HepG2 (cell line): ENCODE data around the gene STIM1. TPM values are rescaled to one million over a fixed set of nuclear protein-coding genes. Genes with fewer than 3 reads are reported as not detected.

Experiments
- HDAC2 ChIP-seq: sonication (generic); formaldehyde crosslinking; IDR thresholded peaks from 2 replicates; pipeline ENCODE4 v1.4.0; 2020; ENCODE audit warnings: missing genetic modification reagents
- MAFF ChIP-seq: IDR thresholded peaks from 2 replicates; pipeline ENCODE4 v1.6.1; 2011; ENCODE audit warnings: low read depth, low read length, improper control_type of control experiment
- NCOA1 ChIP-seq: sonication (generic); formaldehyde crosslinking; IDR thresholded peaks from 2 replicates; pipeline ENCODE4 v1.9.0; 2021; ENCODE audit warnings: missing genetic modification reagents
- TCF12 ChIP-seq, 2 experiments: fragments of 450-650 bp in 1 of 2; sonication (generic) in 1 of 2; formaldehyde crosslinking in 1 of 2; IDR thresholded peaks; 2 replicates each; pipeline versions ENCODE4 v1.6.1 to v1.8.0; 2017 to 2022; ENCODE audit warnings: antibody characterized with exemption in 1 of 2, mild to moderate bottlenecking in 1 of 2, missing genetic modification reagents in 1 of 2, moderate library complexity in 1 of 2
- U2AF1 ChIP-seq: fragments of 200-400 bp; formaldehyde crosslinking; optimal IDR thresholded peaks from 2 replicates; pipeline ENCODE3; 2017; ENCODE audit warnings: mild to moderate bottlenecking, low read depth, low read length
- YEATS4 ChIP-seq: sonication (generic); formaldehyde crosslinking; IDR thresholded peaks from 2 replicates; pipeline ENCODE4 v1.4.0; 2020; ENCODE audit warnings: missing genetic modification reagents, borderline replicate concordance
- ZNF616 ChIP-seq: sonication (generic); formaldehyde crosslinking; IDR thresholded peaks from 2 replicates; pipeline ENCODE4 v1.5.0; 2020; ENCODE audit warnings: low read depth, mild to moderate bottlenecking, missing genetic modification reagents
- ZNF816 ChIP-seq: sonication (generic); formaldehyde crosslinking; IDR thresholded peaks from 2 replicates; pipeline ENCODE4 v1.8.0; 2022; ENCODE audit warnings: missing genetic modification reagents, mild to moderate bottlenecking, borderline replicate concordance
- polyA plus RNA-seq, 8 experiments: library from polyadenylated mRNA; depleted of rRNA in 3 of 8; stranded (reverse) in 7 of 8; unstranded in 1 of 8; fragments of >200 nt; fragmentation: Illumina TruSeq in 4 of 8; extraction: Trizol in 4 of 8; gene quantifications; 2 replicates each; pipeline versions ENCODE4 v1.2.1 to v1.2.3, GENCODE V29; 2011 to 2016; ENCODE audit warnings: low read depth in 4 of 8, missing spikeins in 1 of 8, mixed read lengths in 1 of 8; ENCODE audit not compliant: insufficient read depth in 1 of 8
- total RNA-seq, 5 experiments: library from RNA; depleted of rRNA; stranded (reverse); fragments of >200 nt; fragmentation: Illumina TruSeq; extraction: Trizol; gene quantifications; 2 replicates each; pipeline ENCODE4 v1.2.3, GENCODE V29; 2016; ENCODE audit warnings: low read depth in 1 of 5
- TF ChIP-seq, protein P1 (sequence below): sonication (generic); formaldehyde crosslinking; IDR thresholded peaks from 2 replicates; pipeline ENCODE4 v1.4.0; 2020; ENCODE audit warnings: mild to moderate bottlenecking, missing genetic modification reagents
- TF ChIP-seq, protein P2 (sequence below): sonication (generic); formaldehyde crosslinking; IDR thresholded peaks from 2 replicates; pipeline ENCODE4 v1.5.0; 2020; ENCODE audit warnings: missing genetic modification reagents
- TF ChIP-seq, protein P3 (sequence below): IDR thresholded peaks from 2 replicates; pipeline ENCODE4 v1.6.1; 2018; ENCODE audit warnings: missing genetic modification reagents
- TF ChIP-seq, protein P4 (sequence below): sonication (generic); formaldehyde crosslinking; IDR thresholded peaks from 2 replicates; pipeline ENCODE4 v1.5.1; 2020; ENCODE audit warnings: missing genetic modification reagents, mild to moderate bottlenecking, borderline replicate concordance

The STIM1 gene
- total and polyA plus RNA-seq, 2 of the 13 experiments (the other 11 are each of a cell fraction or from before 2014, with no cell fraction given), result 19.2 to 28.5 TPM

DNA sequence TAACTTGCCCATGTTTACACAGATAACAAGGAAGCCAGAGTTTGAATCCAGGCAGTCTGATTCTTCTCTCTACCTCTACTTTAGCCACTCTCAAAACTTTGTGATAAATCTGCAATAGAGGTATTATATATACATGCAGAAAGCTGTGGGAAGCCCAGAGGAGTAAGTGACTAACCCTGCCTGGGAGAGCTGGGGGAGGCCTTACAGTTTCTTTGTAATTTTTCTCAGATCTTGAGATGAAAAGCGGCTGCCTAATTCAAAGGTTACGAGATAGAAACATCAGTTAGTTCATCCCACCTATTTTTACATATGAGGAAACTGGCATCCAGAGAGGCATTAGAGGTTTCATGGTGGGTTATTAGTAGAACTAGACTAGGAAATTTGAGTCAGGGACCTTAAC lies 4.9 kb downstream of the STIM1 start (continued):
- TF ChIP-seq, protein P1, sequence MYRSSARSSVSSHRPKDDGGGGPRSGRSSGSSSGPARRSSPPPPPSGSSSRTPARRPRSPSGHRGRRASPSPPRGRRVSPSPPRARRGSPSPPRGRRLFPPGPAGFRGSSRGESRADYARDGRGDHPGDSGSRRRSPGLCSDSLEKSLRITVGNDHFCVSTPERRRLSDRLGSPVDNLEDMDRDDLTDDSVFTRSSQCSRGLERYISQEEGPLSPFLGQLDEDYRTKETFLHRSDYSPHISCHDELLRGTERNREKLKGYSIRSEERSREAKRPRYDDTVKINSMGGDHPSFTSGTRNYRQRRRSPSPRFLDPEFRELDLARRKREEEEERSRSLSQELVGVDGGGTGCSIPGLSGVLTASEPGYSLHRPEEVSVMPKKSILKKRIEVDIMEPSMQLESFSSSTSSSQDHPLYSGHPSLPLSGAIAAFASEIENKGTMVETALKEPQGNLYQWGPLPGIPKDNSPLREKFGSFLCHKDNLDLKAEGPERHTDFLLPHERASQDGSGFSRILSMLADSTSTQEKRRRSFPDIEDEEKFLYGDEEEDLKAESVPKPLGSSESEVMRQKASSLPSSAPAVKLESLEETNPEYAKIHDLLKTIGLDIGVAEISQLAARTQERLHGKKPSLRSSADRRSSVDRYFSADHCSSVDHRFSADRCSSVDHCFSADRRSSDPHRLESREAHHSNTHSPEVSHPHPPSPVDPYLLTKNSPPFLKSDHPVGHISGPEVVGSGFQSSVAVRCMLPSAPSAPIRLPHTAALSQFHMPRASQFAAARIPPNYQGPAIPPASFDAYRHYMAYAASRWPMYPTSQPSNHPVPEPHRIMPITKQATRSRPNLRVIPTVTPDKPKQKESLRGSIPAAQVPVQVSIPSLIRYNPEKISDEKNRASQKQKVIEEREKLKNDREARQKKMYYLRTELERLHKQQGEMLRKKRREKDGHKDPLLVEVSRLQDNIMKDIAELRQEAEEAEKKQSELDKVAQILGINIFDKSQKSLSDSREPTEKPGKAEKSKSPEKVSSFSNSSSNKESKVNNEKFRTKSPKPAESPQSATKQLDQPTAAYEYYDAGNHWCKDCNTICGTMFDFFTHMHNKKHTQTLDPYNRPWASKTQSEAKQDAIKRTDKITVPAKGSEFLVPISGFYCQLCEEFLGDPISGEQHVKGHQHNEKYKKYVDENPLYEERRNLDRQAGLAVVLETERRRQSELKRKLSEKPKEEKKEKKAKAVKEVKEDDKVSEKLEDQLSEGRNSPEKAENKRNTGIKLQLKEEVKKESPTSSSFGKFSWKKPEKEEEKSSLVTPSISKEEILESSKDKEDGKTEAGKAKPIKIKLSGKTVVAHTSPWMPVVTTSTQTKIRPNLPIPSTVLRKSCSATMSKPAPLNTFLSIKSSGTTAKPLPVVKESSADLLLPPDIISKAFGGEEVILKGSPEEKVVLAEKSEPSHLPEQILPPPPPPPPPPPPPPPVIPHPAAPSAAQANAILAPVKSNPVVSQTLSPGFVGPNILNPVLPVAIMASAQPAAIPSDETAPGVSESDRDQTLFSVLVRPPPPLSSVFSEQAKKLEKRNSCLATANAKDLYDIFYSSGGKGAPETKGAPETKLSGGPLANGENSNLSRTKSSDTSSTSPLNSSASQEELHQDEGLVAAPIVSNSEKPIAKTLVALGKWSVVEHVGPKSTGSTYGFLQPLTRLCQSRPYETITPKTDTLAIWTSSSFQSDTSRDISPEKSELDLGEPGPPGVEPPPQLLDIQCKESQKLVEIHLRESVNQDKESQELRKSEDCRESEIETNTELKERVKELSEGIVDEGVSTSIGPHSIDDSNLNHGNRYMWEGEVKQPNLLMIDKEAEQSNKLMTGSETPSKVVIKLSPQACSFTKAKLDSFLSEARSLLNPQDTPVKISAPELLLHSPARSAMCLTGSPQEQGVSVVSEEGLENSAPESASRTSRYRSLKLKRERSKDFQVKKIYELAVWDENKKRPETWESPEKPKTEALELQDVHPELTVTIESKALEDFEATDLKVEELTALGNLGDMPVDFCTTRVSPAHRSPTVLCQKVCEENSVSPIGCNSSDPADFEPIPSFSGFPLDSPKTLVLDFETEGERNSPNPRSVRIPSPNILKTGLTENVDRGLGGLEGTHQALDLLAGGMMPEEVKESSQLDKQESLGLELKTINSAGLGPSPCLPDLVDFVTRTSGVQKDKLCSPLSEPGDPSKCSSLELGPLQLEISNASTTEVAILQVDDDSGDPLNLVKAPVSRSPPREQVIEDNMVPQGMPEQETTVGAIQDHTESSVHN (CRISPR knock-in tag), result no peak
- TF ChIP-seq, protein P2, sequence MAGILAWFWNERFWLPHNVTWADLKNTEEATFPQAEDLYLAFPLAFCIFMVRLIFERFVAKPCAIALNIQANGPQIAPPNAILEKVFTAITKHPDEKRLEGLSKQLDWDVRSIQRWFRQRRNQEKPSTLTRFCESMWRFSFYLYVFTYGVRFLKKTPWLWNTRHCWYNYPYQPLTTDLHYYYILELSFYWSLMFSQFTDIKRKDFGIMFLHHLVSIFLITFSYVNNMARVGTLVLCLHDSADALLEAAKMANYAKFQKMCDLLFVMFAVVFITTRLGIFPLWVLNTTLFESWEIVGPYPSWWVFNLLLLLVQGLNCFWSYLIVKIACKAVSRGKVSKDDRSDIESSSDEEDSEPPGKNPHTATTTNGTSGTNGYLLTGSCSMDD (CRISPR knock-in tag), result no peak
- TF ChIP-seq HDAC2 (CRISPR knock-in tag) (no peak), ZNF616 (CRISPR knock-in tag) (no peak), U2AF1 (no peak), TCF12 (IDR thresholded peaks at IDR 0.05) (no peak), TCF12 (CRISPR knock-in tag; IDR thresholded peaks at IDR 0.05) (no peak), ZNF816 (CRISPR knock-in tag) (no peak), NCOA1 (CRISPR knock-in tag) (no peak), YEATS4 (no peak), MAFF (no peak)
- TF ChIP-seq, protein P3, sequence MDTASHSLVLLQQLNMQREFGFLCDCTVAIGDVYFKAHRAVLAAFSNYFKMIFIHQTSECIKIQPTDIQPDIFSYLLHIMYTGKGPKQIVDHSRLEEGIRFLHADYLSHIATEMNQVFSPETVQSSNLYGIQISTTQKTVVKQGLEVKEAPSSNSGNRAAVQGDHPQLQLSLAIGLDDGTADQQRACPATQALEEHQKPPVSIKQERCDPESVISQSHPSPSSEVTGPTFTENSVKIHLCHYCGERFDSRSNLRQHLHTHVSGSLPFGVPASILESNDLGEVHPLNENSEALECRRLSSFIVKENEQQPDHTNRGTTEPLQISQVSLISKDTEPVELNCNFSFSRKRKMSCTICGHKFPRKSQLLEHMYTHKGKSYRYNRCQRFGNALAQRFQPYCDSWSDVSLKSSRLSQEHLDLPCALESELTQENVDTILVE (CRISPR knock-in tag), result no peak
- TF ChIP-seq, protein P4, sequence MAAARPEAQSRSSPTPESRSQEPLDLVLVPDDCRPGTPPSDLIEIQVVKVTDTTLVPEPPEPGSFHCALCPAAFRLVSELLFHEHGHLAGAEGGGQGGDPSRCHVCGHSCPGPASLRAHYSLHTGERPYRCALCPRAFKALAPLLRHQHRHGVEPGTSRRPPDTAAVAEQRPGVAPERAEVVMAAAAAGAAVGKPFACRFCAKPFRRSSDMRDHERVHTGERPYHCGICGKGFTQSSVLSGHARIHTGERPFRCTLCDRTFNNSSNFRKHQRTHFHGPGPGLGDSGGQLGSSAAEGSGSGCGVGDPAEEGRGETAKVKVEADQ, result no peak
